GM19239 (cell line): ENCODE results near the gene TMEM120B.

ENCODE experiments used
- DNase-seq: peaks from one replicate; pipeline ENCODE4 v3.0.0; 2011; ENCODE audit warnings: low spot score; ENCODE audit not compliant: insufficient read length
- FAIRE-seq: peaks from 2 replicates; lab custom pipeline; 2011; peaks lifted over from hg19 to GRCh38; lab: Jason Lieb, UNC

The TMEM120B gene

DNA sequence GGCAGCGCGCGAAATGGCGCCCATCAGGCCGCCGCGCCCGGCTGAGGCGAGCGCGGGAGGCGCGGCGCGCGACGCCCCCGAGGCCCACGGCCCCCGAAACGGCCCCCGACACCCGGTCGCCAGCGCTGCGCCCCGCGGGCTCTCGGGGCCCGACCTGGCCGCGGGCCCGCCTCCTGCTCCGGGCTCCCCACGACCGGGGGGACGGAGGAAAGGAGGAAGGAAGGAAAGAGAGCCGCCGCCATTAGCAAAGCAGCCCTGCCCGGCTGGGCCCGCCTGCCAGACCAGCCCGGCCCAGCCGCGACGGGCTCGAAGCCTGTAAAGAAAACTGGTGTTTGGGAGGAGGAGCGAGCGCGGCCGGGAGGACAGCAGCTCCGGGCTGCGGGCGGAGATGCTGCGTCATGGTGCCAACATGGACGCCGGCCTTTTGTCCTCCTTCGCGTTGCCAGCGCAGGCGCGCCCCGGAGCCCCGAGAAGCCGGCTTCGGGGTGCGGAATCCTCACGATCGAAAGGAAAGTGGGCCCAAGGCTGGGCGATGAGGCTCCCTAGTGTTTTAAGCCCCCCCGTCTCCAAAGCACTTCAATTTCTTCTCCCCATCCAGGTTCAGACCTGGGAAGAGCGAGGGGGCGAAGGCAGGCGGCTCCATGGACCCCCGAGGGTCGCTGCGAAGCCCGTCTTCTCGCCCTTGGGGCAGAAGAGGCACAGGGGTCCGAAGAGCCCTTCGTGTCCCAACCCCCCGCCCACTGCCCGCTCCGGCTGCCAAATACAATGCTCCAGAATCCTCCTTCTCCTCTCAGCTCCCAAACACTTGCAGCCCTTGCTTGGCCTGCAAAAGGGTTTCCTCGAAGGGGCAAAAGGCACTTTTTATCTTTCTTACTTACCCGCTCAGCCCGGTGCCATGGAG lies 88.4 kb downstream of the TMEM120B start:
- FAIRE-seq (no peak), DNase-seq (peak; percentile 52)

DNA sequence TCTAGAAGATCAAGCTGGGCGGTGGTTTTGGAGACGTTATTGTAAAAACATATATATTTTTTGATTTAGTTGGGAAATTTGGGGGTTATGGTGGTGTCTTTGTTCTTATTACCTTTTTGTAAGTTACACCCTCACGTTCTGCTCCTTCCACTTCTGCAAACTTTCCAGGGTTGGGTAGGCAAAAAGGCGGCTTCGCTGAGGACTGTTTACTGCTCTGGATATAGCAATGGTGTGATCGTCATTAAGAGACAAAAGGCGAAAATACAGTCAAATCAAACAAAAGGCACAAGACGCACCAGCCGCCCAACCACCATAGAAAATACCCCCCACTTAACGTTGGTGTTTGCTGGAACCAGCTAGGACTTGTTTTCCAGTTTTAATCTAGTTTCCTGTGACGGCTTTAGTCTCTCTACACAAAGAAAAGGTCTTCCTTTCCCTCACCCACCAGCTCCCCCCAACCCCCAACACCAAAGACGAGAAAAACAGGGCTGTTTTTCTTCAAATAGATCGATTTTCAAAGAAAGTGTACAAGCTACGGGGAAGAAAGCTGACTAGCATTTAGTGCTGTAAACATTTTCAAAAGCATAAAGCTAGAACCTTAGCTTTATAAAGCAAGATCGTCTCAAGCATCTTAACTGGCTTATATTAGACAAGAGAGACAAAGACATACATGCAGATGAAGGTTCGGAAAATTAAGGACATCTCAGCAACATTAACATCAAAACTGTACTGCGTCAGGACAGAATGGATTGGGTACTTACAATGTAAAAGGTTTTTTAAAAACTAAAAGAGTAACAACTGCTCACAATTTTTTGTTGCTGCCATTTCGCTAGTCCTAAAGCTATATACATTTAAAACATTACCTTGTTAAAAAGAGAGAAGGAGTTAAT lies 89.3 kb downstream of the TMEM120B start:
- DNase-seq, result peak; percentile 38
- FAIRE-seq, result peak; percentile 94

DNA sequence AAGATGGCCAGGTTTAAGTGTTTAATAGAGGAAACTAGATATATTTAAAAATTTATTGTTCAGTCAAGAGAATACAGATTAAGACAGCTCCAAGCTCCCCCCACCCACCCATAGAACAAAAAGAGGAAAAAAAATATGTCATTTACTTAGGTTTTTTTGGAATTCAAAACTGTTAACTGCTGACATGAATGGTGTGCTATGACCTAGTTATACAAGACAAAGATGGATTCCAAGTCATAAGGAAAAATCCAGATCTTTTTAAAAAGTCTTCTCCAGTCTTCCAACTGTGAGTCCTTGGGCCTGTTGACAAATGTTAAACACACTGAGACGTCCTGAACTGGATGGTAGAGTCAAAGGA lies 89.9 kb downstream of the TMEM120B start:
- FAIRE-seq (no peak), DNase-seq (no peak)

DNA sequence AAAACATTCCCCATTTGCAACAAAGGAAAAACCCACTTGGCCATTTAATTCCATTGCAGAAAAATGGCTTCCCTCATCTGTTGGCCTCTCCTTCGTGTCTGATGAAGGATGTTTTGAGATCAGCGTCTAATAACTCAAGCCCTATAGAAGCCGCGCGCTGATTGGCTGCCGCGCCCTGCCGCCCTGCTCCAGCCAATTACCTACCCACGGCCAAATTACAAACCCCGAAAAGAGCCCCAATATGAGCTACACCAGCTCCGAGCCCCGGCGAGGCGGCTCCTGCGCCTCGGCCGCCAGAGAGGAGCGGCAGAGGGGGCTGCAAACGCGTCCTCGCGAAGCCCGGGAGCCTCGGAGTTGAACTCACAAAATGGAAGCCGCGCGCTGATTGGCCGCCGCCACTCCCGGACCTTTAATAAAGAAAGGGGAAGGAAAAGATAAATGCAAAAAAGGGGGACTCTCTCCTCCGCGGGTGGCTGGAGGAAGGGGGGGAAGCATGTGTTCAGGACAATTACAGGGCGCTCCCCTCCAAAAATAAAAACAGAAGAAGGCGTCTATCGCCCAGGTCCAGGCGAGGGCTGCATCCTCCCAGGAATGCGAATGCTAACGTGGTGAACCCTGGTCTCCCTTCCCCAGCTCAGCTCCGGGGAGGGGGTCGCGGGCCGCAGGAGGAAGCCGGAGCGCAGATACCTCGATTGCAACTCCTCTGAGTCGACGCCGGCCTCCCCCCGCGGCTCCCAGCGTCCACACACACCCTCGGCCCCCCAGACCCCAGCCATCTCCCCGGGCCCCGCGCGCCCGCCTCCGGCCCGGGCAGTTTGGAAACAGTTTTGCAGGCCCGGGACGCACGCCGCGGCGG lies 90.5 kb downstream of the TMEM120B start:
- FAIRE-seq (peak; percentile 94), DNase-seq (peak; percentile 89)

DNA sequence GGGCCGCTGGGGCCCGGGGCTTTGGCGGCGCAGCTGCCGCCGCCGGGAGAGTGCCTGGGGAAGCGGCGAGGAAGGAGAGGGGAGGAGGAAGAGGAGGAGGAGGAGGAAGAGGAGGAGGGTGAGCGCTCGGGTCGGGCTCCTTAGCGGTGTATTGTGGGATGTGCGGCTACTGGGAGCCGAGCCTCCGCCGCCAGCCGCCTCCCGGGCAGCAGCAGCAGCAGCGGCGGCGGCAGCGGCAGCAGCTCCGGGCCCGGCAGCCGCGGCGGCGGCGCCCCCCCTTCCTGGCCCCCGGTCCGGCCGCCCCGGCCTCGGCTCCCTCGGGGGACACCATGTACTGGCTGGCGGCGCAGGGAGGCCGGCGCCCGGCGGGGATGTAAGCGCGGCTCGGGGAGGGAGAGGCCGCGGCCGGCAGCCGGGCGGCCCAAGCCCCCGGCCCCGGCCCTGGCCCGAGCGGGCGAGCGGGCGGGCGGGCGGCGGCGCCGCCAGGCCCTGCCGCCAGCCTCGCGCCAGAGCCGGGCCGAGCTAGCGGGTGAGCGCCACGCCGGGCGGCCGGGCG lies 91.4 kb downstream of the TMEM120B start, which contains the start of gene SETD1B:
TSS of gene SETD1B (plus strand) at position 149 of the 556 bp plus-strand sequence. CDS start 729 bp downstream, outside the sequence.
- DNase-seq, result peak; percentile 33
- FAIRE-seq, result no peak

DNA sequence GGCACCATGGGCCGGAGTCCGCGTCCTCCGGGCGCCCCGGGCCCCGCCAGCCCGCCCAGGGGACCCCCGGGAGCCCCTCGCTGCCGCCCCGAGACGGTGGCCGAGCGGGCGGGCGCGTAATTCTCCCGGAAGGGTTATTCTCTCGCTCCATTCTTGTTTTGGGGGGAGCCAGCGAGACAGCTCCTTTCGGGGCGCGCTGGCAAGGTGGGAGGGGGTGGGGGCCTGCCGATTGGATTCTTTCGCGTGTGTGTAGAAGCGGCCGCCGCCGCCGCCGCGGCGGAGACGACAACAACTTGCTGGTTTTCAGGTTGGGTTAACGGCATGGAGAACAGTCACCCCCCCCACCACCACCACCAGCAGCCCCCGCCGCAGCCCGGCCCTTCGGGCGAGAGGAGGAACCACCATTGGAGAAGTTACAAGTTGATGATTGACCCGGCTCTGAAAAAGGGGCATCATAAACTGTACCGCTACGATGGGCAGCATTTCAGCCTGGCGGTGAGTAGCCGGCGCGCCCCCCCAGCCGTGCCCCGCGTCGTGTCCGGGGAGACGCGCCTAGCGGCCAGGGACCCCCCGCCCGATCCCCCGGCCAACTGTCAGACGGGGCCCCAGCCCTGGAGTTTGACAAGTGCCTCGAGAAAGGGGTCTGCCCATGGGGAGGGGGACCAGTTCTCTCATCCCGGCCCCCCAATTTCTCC lies 92.0 kb downstream of the TMEM120B start:
- DNase-seq (peak; percentile 60), FAIRE-seq (peak; percentile 63)

DNA sequence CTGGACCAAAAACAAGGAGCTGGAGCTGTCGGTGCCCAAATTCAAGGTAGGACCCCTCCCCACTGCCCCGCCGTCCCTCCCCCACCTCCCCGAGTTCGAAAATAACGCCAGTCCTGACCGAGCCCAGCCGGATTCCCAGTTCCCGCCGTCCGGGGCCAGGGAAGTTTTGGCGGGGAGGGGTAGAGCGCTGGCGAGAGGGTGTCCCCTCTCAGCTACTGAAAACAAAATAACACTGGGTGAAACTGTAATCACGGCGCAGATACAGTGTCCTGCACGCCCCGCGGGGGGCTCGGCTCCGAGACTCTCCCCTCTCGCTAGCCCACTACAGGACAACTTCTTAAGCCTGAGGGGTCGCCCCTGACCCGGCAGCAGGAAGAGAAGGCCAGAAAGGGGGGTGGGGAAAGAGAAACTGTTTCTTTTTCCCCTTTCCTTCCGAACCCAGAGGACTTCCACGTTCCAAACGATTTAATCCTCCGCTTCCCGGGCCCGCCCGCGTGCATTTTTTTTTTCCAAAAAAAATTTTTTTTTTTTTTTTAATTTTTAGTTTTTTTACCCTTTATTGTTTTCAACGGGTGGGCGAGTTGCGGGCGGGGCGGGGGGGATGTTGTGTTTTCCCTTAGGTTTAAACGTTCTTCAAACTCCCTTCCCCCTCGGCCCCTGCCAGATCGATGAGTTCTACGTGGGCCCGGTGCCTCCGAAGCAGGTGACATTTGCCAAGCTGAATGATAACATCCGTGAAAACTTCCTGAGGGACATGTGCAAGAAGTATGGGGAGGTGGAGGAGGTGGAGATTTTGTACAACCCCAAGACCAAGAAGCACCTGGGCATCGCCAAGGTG lies 92.8 kb downstream of the TMEM120B start:
- DNase-seq (no peak), FAIRE-seq (peak; percentile 61)

GRCh38 chr12:121806009-121806545 lies 93.5 kb downstream of the TMEM120B start:
- FAIRE-seq (peak; percentile 39), DNase-seq (no peak)

DNA sequence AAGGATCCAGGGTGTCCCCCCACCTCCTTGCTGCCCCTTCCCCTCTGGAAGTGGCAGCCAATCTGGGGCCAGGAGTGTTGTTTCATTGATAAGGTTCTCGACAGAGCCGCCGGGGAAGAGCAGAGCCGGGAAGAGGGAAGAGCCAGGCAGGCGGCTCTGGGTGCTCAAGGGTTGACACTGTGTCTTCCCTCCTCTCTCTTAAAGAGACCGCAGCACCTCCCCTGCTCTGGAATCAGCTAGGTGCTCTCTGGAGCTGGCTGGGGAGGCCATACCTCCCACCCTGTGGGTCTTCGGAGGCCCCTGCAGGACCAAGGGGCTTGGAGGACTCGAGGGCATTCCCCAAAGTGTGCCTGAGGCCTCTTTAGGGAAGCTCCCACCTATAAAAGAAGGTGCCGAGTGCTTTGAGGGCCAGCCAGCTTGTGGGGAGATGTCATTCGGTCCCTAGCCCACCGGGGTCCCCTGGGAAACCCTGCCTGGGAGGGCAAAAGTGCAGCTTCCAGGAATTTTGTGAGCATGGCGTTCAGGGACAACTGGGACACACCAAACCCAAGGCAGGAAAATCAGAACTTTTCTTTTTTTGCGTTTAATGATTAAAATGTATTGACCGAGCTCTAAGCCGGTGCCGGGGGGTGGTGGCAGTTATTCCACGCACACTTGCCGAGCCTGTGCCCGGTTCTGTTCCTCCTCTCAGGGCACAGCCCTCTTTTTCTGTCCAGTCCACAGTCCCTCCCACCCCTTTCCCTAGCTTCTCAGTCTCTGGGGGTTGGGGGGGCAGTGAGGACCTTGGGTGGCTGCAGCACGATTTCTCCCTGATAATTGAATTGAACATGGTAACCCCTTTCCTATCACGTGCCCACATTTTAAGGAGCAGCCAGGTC lies 94.2 kb downstream of the TMEM120B start:
- DNase-seq (no peak), FAIRE-seq (no peak)

DNA sequence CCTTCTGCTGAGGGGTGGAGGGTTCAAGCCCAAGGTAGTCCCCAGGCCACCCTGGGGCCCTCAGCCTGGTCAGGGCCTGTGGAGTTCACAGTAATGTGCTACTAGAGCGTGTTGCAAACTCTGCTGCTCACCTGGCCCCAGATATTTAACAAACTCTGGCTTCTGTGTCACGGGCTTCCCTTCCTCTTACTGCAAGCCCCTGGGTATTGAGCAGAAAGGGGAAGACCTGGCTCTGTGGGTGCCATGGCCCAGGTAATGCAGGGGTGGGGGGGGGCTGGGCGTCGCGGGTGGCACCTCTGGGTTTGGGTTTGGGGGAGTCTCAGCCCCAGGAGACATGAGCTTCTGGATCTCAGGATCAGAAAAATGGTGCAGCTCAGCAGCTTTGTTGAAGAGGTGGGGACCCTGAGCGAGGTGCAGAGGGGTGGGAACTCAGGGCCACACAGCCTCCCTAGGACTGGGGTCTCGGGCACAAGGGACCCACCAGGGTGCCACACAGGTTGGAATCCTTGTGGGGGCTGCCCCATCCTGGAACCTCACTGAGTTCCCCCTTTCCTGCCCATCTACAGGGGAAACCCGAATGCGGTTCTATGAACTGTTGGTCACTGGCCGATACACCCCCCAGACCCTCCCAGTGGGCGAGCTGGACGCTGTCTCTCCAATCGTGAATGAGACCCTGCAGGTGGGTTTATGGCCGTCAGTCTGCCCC lies 95.2 kb downstream of the TMEM120B start:
- DNase-seq, result no peak
- no peak for FAIRE-seq

- FAIRE-seq, result no peak
Measured at GRCh38 chr12:121808623-121809022, 96.1 kb downstream of the TMEM120B start.

DNA sequence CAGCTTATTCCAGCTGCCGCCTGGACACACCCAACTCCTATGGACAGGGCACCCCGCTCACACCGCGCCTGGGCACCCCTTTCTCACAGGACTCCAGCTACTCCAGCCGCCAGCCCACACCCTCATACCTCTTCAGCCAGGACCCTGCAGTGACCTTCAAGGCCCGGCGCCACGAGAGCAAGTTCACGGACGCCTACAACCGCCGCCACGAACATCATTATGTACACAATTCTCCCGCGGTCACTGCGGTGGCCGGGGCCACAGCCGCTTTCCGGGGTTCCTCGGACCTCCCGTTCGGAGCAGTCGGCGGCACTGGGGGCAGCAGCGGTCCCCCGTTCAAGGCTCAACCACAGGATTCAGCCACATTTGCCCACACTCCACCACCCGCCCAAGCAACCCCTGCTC lies 97.2 kb downstream of the TMEM120B start:
- FAIRE-seq (no peak), DNase-seq (no peak)

More at GRCh38 chr12:121808623-121809022, 96.1 kb downstream of the TMEM120B start:
- DNase-seq, result no peak

GRCh38 chr12:121810234-121810817 lies 97.8 kb downstream of the TMEM120B start:
- no peak for DNase-seq
- FAIRE-seq, result no peak

DNA sequence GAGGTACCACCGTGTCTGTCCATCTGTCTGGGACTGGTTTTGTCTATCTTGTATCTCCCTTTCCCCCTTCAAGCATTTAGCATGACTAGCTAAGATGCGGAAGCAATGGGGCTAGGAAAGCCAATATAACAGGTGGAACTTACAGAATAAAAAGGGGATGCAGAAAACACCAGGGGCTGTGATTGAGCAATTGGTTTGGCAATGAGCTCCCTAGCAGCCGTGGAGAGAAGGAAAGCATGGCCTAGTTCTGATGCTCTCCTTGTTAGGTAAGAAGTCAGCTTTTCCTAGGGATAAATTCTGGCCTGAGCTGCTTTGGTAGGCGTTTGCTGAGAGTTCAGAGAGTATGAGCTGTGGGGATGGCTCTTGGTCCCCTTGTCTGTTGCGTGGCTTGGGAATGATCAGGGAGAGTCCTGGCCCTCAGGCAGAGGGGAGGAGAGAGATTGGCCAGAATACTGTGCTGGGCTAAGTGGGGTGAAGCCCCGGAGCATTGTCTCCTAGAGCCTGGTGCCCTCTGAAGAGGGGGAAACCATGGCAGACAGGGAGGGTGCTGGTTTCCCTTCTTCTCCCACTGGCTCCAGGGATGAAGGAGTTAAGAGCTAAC lies 98.4 kb downstream of the TMEM120B start:
- DNase-seq (no peak), FAIRE-seq (no peak)

DNA sequence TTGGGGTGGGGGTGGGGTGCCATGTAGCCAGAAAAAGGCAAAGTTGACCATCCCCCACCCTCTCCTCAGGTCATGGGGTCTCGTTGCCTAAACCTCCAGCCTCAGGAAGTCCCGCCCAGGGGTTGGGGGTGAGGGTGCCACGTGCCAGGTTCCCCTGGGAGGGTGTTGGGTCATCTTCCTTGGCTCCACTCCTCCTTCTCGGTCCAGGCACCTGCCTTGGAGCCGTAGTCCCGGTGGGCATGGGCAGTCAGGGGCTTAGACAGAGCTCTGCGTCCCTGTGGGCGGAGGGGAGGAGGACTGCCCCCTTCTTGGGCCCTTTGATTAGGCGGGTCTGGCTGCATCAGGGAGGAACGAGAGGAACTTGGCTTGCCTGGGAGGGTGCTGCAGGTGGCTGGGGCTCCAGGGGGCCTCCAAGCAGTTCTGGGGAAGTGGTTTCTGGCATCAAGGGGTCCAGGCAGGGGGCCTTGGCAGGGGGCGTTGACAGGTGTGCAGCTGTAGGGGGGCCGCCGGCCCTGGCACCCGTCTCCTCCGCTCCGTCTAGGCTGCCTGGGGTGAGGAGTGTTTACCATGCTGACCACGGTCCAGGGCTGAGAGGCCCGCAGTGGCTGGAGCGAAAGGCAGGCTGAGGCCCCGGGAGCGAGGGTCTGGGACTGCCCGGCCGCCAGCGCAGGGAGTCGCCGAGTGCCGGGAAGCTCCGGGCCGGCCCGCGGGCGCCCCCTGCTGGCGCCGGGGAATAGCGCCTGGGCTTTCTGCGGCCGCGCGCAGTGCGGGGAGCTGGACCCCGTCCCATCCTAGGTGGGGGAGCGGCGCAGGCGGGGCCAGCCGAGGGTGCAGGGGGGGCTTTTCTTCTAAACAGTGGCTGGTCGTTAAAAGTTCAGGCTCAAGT lies 99.1 kb downstream of the TMEM120B start:
- DNase-seq (peak; percentile 98), FAIRE-seq (no peak)
